Iris pigment epithelial cell (primary cell): ENCODE data around the gene AJM1.
"Not testable (repeated sequence)": the region's sequence is repeated elsewhere in the genome, so short reads cannot be mapped to it uniquely, and the experiment has no call there.

ENCODE experiments used
- DNase-seq: peaks from one replicate; pipeline ENCODE4 v3.0.0-alpha.2; 2011; ENCODE audit warnings: low read depth

AJM1 gene

GRCh38 chr9:136831720-136832104 lies 10.6 kb upstream of the AJM1 start:
- no peak for DNase-seq

- DNase-seq: no peak
Measured at GRCh38 chr9:136832581-136832980, 9.7 kb upstream of the AJM1 start.

GRCh38 chr9:136833381-136834048 lies 8.8 kb upstream of the AJM1 start:
- not testable (repeated sequence) for DNase-seq

- DNase-seq: no peak
Measured at GRCh38 chr9:136835162-136835931, 6.9 kb upstream of the AJM1 start.

GRCh38 chr9:136835932-136836904 lies 6.1 kb upstream of the AJM1 start:
- DNase-seq: no peak

- DNase-seq: no peak
Measured at GRCh38 chr9:136837146-136837855, 5.0 kb upstream of the AJM1 start.

- DNase-seq: not testable (repeated sequence)
Measured at GRCh38 chr9:136837856-136838277, 4.4 kb upstream of the AJM1 start.

- no peak for DNase-seq
Measured at GRCh38 chr9:136838314-136839228, 3.7 kb upstream of the AJM1 start.

GRCh38 chr9:136839229-136840139 lies 2.8 kb upstream of the AJM1 start:
- DNase-seq: no peak

- no peak for DNase-seq
Measured at GRCh38 chr9:136840140-136840876, 2.0 kb upstream of the AJM1 start.

- peak; percentile 27 for DNase-seq
Measured at GRCh38 chr9:136840877-136841645, 1.2 kb upstream of the AJM1 start.

GRCh38 chr9:136841646-136842379 lies 465 bp upstream of the AJM1 start:
- not testable (repeated sequence) for DNase-seq

GRCh38 chr9:136843159-136843800 lies 1.0 kb downstream of the AJM1 start:
- not testable (repeated sequence) for DNase-seq

- not testable (repeated sequence) for DNase-seq
Measured at GRCh38 chr9:136843801-136844740, 1.8 kb downstream of the AJM1 start.

GRCh38 chr9:136844761-136845464 lies 2.6 kb downstream of the AJM1 start:
- DNase-seq: no peak
